Trophoblast cell (in vitro differentiated cells and primary cell): ENCODE measurements around the gene ZNF790.
A peak's percentile ranks its signal among the peaks of the same experiment; 100 is the strongest.

Source experiments
- DNase-seq, 2 donors: peaks; one replicate each; pipeline ENCODE4 v3.0.0-alpha.2; 2016
- H2AFZ ChIP-seq: 2 replicates; pipeline ENCODE4 v1.6.1; 2013; ENCODE audit warnings: low read length, moderate library complexity, mild to moderate bottlenecking; ENCODE audit not compliant: insufficient read depth, poor library complexity
- H2AK5ac ChIP-seq: 2 replicates; pipeline ENCODE4 v1.6.1; 2013; ENCODE audit warnings: mild to moderate bottlenecking, low read length
- H2BK120ac ChIP-seq: 2 replicates; pipeline ENCODE4 v1.6.1; 2013; ENCODE audit warnings: low read length, mild to moderate bottlenecking, moderate library complexity; ENCODE audit not compliant: insufficient read depth, poor library complexity
- H2BK12ac ChIP-seq: 2 replicates; pipeline ENCODE4 v1.6.1; 2013; ENCODE audit warnings: mild to moderate bottlenecking, low read length, moderate library complexity
- H2BK5ac ChIP-seq: 2 replicates; pipeline ENCODE4 v1.6.1; 2013; ENCODE audit warnings: low read length, low read depth, moderate library complexity, mild to moderate bottlenecking; ENCODE audit not compliant: poor library complexity
- H3K14ac ChIP-seq: 2 replicates; pipeline ENCODE4 v1.6.1; 2013; ENCODE audit warnings: mild to moderate bottlenecking, low read length
- H3K18ac ChIP-seq: 2 replicates; pipeline ENCODE4 v1.6.1; 2013; ENCODE audit warnings: mild to moderate bottlenecking, low read length
- H3K23ac ChIP-seq: 2 replicates; pipeline ENCODE4 v1.6.1; 2013; ENCODE audit warnings: low read length
- H3K27ac ChIP-seq: 2 replicates; pipeline ENCODE4 v1.5.1; 2013; ENCODE audit warnings: low read depth, mild to moderate bottlenecking, inconsistent platforms, low read length, moderate library complexity
- H3K27me3 ChIP-seq: 2 replicates; pipeline ENCODE4 v1.6.1; 2013; ENCODE audit warnings: inconsistent platforms, mild to moderate bottlenecking, low read length, moderate library complexity; ENCODE audit not compliant: insufficient read depth
- H3K36me3 ChIP-seq, 2 experiments: 1 replicate in 1 of 2; 2 replicates in 1 of 2; pipeline ENCODE4 v1.6.1; 2013; ENCODE audit warnings: low read length in 2 of 2, mild to moderate bottlenecking in 2 of 2, moderate library complexity in 1 of 2; ENCODE audit not compliant: insufficient read depth in 2 of 2, control insufficient read depth in 1 of 2
- H3K4ac ChIP-seq: 2 replicates; pipeline ENCODE4 v1.6.1; 2013; ENCODE audit warnings: low read depth, mild to moderate bottlenecking, low read length, moderate library complexity
- H3K4me1 ChIP-seq, 2 experiments: 1 replicate in 1 of 2; 2 replicates in 1 of 2; pipeline ENCODE4 v1.6.1; 2013; ENCODE audit warnings: low read length in 2 of 2, mild to moderate bottlenecking in 2 of 2, moderate library complexity in 1 of 2; ENCODE audit not compliant: insufficient read depth in 2 of 2, control insufficient read depth in 1 of 2
- H3K4me2 ChIP-seq: 2 replicates; pipeline ENCODE4 v1.6.1; 2013; ENCODE audit warnings: inconsistent platforms, mild to moderate bottlenecking, low read length, moderate library complexity
- H3K4me3 ChIP-seq: 2 replicates; pipeline ENCODE4 v1.5.1; 2013; ENCODE audit warnings: mild to moderate bottlenecking, low read depth, low read length, inconsistent platforms
- H3K79me1 ChIP-seq: one replicate; pipeline ENCODE4 v1.6.1; 2013; ENCODE audit warnings: low read length
- H3K79me2 ChIP-seq: 2 replicates; pipeline ENCODE4 v1.6.1; 2013; ENCODE audit warnings: low read length, mild to moderate bottlenecking; ENCODE audit not compliant: control insufficient read depth, insufficient read depth, poor library complexity
- H3K9ac ChIP-seq: 2 replicates; pipeline ENCODE4 v1.6.1; 2013; ENCODE audit warnings: mild to moderate bottlenecking, low read length
- H3K9me3 ChIP-seq: 2 replicates; pipeline ENCODE4 v1.6.1; 2013; ENCODE audit warnings: low read depth, mild to moderate bottlenecking, control low read depth, inconsistent platforms, low read length; ENCODE audit not compliant: insufficient read depth
- H4K12ac ChIP-seq: 2 replicates; pipeline ENCODE4 v1.6.1; 2013; ENCODE audit warnings: low read depth, mild to moderate bottlenecking, low read length, moderate library complexity
- H4K8ac ChIP-seq: 2 replicates; pipeline ENCODE4 v1.6.1; 2013; ENCODE audit warnings: low read depth, mild to moderate bottlenecking, low read length, moderate library complexity
- H4K91ac ChIP-seq: one replicate; pipeline ENCODE4 v1.6.1; 2013; ENCODE audit warnings: low read depth, mild to moderate bottlenecking, low read length, moderate library complexity
- WGBS: extraction: QIAGEN DNeasy Blood & Tissue Kit; methylation state at CpG from one replicate; pipeline ENCODE4 v1.1.7; 2013; ENCODE audit warnings: missing lambda C conversion rate; ENCODE audit not compliant: insufficient read length, insufficient coverage; ENCODE audit errors: extremely low coverage; 5-methylcytosine and 5-hydroxymethylcytosine counted together

ZNF790 gene

DNA sequence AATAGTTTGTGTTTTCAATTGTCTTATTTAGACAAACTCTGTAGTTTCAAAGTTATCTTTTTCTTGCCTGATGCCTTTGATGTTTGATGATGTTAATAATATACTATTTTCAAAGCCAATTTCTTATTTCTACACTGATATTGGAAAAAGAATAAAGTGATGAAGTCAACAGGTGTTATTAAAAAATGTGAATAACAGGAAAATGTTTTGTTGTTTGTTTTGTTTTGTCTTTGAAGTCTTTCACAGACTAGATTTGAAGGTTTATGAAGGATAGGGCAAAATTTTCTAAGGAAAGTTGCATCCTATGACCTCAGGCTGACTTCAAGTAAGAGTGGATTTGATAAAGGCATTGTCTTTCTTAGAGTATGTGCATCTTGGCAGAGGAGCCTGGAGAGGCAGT lies 31.2 kb downstream of the ZNF790 start:
- H4K91ac ChIP-seq, result no peak overlapping the region

DNA sequence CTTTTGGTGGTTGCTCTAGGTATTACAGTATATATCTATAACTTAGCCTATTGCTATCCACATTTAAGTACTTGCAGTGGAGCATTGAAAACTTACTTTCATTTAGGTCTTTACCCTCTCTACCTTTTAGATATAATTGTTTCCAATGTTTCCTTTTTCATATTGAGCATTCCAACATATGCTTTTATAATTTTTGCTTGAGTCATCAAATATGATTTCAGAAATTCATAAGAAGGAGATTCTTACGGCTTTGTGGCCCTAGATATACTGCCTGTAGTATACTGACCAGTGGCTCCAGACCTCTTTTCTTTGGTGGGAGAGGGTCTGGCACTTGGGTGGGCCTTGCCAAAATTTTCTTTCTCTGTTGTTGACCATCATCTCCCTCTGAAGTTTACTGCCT lies 32.8 kb downstream of the ZNF790 start:
- Histone ChIP-seq H3K18ac (no peak overlapping the region), H2AK5ac (no peak overlapping the region), H4K8ac (no peak overlapping the region), H3K79me1 (no peaks in the 10 kb centered on the region), H3K23ac (no peak overlapping the region), H4K12ac (no peak overlapping the region), H3K27me3 (no peaks in the 10 kb centered on the region), H3K14ac (no peak overlapping the region), H2BK120ac (no peak overlapping the region), H4K91ac (no peak overlapping the region), H3K27ac (no peak overlapping the region), H2BK12ac (no peak overlapping the region), H2AFZ (no peak overlapping the region), H3K79me2 (no peaks in the 10 kb centered on the region), H3K9me3 (peaks cover 5% of the 10 kb centered on the region), H3K4ac (no peak overlapping the region), H3K4me1 (no peaks in the 10 kb centered on the region), H3K9ac (no peak overlapping the region), H3K4me3 (no peak overlapping the region), H2BK5ac (no peak overlapping the region), H3K36me3 (peaks cover 3 to 7% of the 10 kb centered on the region in 2 experiments), H3K4me2 (no peak overlapping the region)
- WGBS, result no CpG with 5 or more reads among the region's 1 CpG
- DNase-seq, result no peak

More for the DNA sequence above, 31.2 kb downstream of the ZNF790 start:
- Histone ChIP-seq H3K79me2 (no peaks in the 10 kb centered on the region), H2AK5ac (no peak overlapping the region), H3K4me2 (no peak overlapping the region), H3K14ac (no peak overlapping the region), H4K12ac (no peak overlapping the region), H3K4me1 (no peaks in the 10 kb centered on the region), H3K4ac (no peak overlapping the region), H3K9me3 (peaks cover 5% of the 10 kb centered on the region), H2BK5ac (no peak overlapping the region), H3K27me3 (no peaks in the 10 kb centered on the region), H3K18ac (no peak overlapping the region), H3K23ac (no peak overlapping the region), H2AFZ (no peak overlapping the region), H4K8ac (no peak overlapping the region), H3K36me3 (peaks cover 3 to 5% of the 10 kb centered on the region in 2 experiments), H3K9ac (no peak overlapping the region), H2BK120ac (no peak overlapping the region), H3K79me1 (no peaks in the 10 kb centered on the region), H2BK12ac (no peak overlapping the region), H3K4me3 (no peak overlapping the region), H3K27ac (no peak overlapping the region)
- no peak for DNase-seq

GRCh38 chr19:36797786-36798108 lies 40.4 kb downstream of the ZNF790 start:
- Histone ChIP-seq H3K79me1 (peaks cover 2% of the 10 kb centered on the region), H3K79me2 (no peaks in the 10 kb centered on the region), H3K36me3 (peaks cover 3 to 7% of the 10 kb centered on the region in 2 experiments), H4K91ac (peak overlapping the region; percentile 20), H3K9ac (no peak overlapping the region), H3K27me3 (no peaks in the 10 kb centered on the region), H4K8ac (peak overlapping the region; percentile 88), H3K27ac (peak overlapping the region; percentile 71), H3K9me3 (peaks cover 14% of the 10 kb centered on the region), H2AFZ (peak overlapping the region; percentile 96), H3K14ac (peak overlapping the region; percentile 83), H2AK5ac (no peak overlapping the region), H3K23ac (no peak overlapping the region), H2BK12ac (no peak overlapping the region), H3K4me3 (peak overlapping the region; percentile 92), H3K4ac (no peak overlapping the region), H2BK5ac (no peak overlapping the region), H4K12ac (no peak overlapping the region), H3K4me1 (no peaks in the 10 kb centered on the region), H3K18ac (no peak overlapping the region), H2BK120ac (no peak overlapping the region), H3K4me2 (peak overlapping the region; percentile 49)
- no peak for DNase-seq
- WGBS, result no CpG with 5 or more reads among the region's 9 CpGs

- H3K4me3 ChIP-seq, result peak overlapping the region; percentile 59
- no peak overlapping the region for H3K9ac ChIP-seq
- no peaks in the 10 kb centered on the region for H3K27me3 ChIP-seq
- H2BK5ac ChIP-seq, result no peak overlapping the region
- peak overlapping the region; percentile 76 for H4K8ac ChIP-seq
- peaks cover 2% of the 10 kb centered on the region for H3K79me1 ChIP-seq
- H3K4me2 ChIP-seq, result peak overlapping the region; percentile 46
- DNase-seq, result no peak
- peak overlapping the region; percentile 6 for H2AFZ ChIP-seq
- H3K18ac ChIP-seq, result no peak overlapping the region
- no peak overlapping the region for H3K23ac ChIP-seq
- H4K91ac ChIP-seq, result no peak overlapping the region
- H3K36me3 ChIP-seq, result peaks cover 2% of the 10 kb centered on the region in 2 experiments
- H2AK5ac ChIP-seq, result no peak overlapping the region
- no peak overlapping the region for H2BK120ac ChIP-seq
- no peak overlapping the region for H3K4ac ChIP-seq
- H3K79me2 ChIP-seq, result no peaks in the 10 kb centered on the region
- no peak overlapping the region for H2BK12ac ChIP-seq
- WGBS, result no CpG with 5 or more reads among the region's 19 CpGs
- H3K4me1 ChIP-seq, result no peaks in the 10 kb centered on the region
- H3K27ac ChIP-seq, result no peak overlapping the region
- H3K14ac ChIP-seq, result no peak overlapping the region
- peaks cover 16% of the 10 kb centered on the region for H3K9me3 ChIP-seq
- peak overlapping the region; percentile 83 for H4K12ac ChIP-seq
These were observed 41.5 kb downstream of the ZNF790 start for GRCh38 chr19:36796714-36796992.
